Skeletal muscle tissue (tissue), 4 donors: Measurements from ENCODE around the gene PDE2A. TPM values are rescaled to one million over a fixed set of nuclear protein-coding genes. Genes with fewer than 3 reads are reported as not detected.
A peak's percentile ranks its signal among the peaks of the same experiment; 100 is the strongest.

Experiments used
- H3K27ac ChIP-seq: one replicate; pipeline ENCODE4 v1.7.0; 2013; ENCODE audit warnings: mild to moderate bottlenecking, low read depth, low read length, inconsistent platforms
- H3K27me3 ChIP-seq, 3 donors: one replicate each; pipeline ENCODE4 v1.7.0; 2013; ENCODE audit warnings: low read length in 3 of 3; ENCODE audit not compliant: control insufficient read depth in 3 of 3, insufficient read depth in 3 of 3
- H3K36me3 ChIP-seq, 3 donors: one replicate each; pipeline ENCODE4 v1.7.0; 2013; ENCODE audit warnings: low read length in 3 of 3; ENCODE audit not compliant: control insufficient read depth in 3 of 3, insufficient read depth in 3 of 3
- H3K4me1 ChIP-seq, 3 donors: one replicate each; pipeline ENCODE4 v1.7.0; 2013; ENCODE audit warnings: low read length in 3 of 3, mild to moderate bottlenecking in 3 of 3; ENCODE audit not compliant: control insufficient read depth in 3 of 3, insufficient read depth in 3 of 3
- H3K4me3 ChIP-seq, 3 donors: one replicate each; pipeline ENCODE4 v1.7.0; 2013; ENCODE audit warnings: low read length in 3 of 3
- H3K9ac ChIP-seq, 3 donors: one replicate each; pipeline ENCODE4 v1.7.0; 2013; ENCODE audit warnings: low read length in 3 of 3, mild to moderate bottlenecking in 3 of 3, moderate library complexity in 2 of 3, low read depth in 1 of 3
- H3K9me3 ChIP-seq, 3 donors: one replicate each; pipeline ENCODE4 v1.7.0; 2013; ENCODE audit warnings: low read length in 3 of 3; ENCODE audit not compliant: control insufficient read depth in 3 of 3
- total RNA-seq: library from RNA; depleted of rRNA; stranded (reverse); fragments of >200 nt; gene quantifications from one replicate; pipeline ENCODE4 v1.2.3, GENCODE V29; 2014
- donor health status: Osteomylitis.

Gene PDE2A
- total RNA-seq, 1 donor from 2014 or later = 12.0 TPM

GRCh38 chr11:72589802-72590761, 84.1 kb downstream of the PDE2A start:
- Histone ChIP-seq H3K4me1 (peaks cover 10 to 18% (median 14%) of the 10 kb centered on the region in 3 donors), H3K27me3 (peaks cover 27 to 63% (median 55%) of the 10 kb centered on the region in 3 donors)

GRCh38 chr11:72588421-72589410, 85.5 kb downstream of the PDE2A start:
- H3K27ac ChIP-seq = no peak overlapping the region
- H3K36me3 ChIP-seq = peaks cover 0 to 2% (median 0%) of the 10 kb centered on the region in 3 donors
- no peak overlapping the region for H3K9ac ChIP-seq
- H3K4me1 ChIP-seq = peaks cover 10 to 19% (median 16%) of the 10 kb centered on the region in 3 donors
- no peak overlapping the region for H3K4me3 ChIP-seq
- H3K9me3 ChIP-seq = no peaks in the 10 kb centered on the region
- H3K27me3 ChIP-seq = peaks cover 32 to 70% (median 64%) of the 10 kb centered on the region in 3 donors

More at GRCh38 chr11:72589802-72590761, 84.1 kb downstream of the PDE2A start:
- H3K9me3 ChIP-seq = no peaks in the 10 kb centered on the region
- H3K36me3 ChIP-seq = peaks cover 0 to 2% (median 0%) of the 10 kb centered on the region in 3 donors
- peak overlapping the region in 1 of 3 donors; percentile 13 for H3K4me3 ChIP-seq
- H3K9ac ChIP-seq = peak overlapping the region in 1 of 3 donors; percentile 45
- no peak overlapping the region for H3K27ac ChIP-seq

- Histone ChIP-seq H3K36me3 (peaks cover 0 to 2% (median 0%) of the 10 kb centered on the region in 3 donors), H3K27me3 (peaks cover 32 to 74% (median 64%) of the 10 kb centered on the region in 3 donors)
Observed at GRCh38 chr11:72587696-72588095, 86.5 kb downstream of the PDE2A start.

GRCh38 chr11:72586321-72587090, 87.7 kb downstream of the PDE2A start:
- peak overlapping the region in 1 of 3 donors; percentile 33 for H3K9ac ChIP-seq
- H3K36me3 ChIP-seq = peaks cover 0 to 3% (median 2%) of the 10 kb centered on the region in 3 donors
- no peaks in the 10 kb centered on the region for H3K9me3 ChIP-seq
- no peak overlapping the region for H3K4me3 ChIP-seq
- H3K27ac ChIP-seq = no peak overlapping the region
- peaks cover 22 to 67% (median 56%) of the 10 kb centered on the region in 3 donors for H3K27me3 ChIP-seq
- peaks cover 10 to 19% (median 16%) of the 10 kb centered on the region in 3 donors for H3K4me1 ChIP-seq

More at GRCh38 chr11:72587696-72588095, 86.5 kb downstream of the PDE2A start:
- no peak overlapping the region for H3K9ac ChIP-seq
- H3K9me3 ChIP-seq = no peaks in the 10 kb centered on the region
- H3K27ac ChIP-seq = no peak overlapping the region
- no peak overlapping the region for H3K4me3 ChIP-seq
- H3K4me1 ChIP-seq = peaks cover 10 to 19% (median 16%) of the 10 kb centered on the region in 3 donors

- Histone ChIP-seq H3K36me3 (peaks cover 0 to 6% (median 4%) of the 10 kb centered on the region in 3 donors), H3K27me3 (peaks cover 18 to 60% (median 49%) of the 10 kb centered on the region in 3 donors), H3K4me3 (no peak overlapping the region), H3K4me1 (peaks cover 10 to 19% (median 16%) of the 10 kb centered on the region in 3 donors), H3K9me3 (no peaks in the 10 kb centered on the region), H3K9ac (peak overlapping the region in 1 of 3 donors; percentile 33), H3K27ac (no peak overlapping the region)
Observed at GRCh38 chr11:72585762-72586311, 88.4 kb downstream of the PDE2A start.

- H3K27me3 ChIP-seq = peaks cover 16 to 52% (median 41%) of the 10 kb centered on the region in 3 donors
- H3K4me3 ChIP-seq = no peak overlapping the region
- H3K9ac ChIP-seq = no peak overlapping the region
- peaks cover 10 to 19% (median 11%) of the 10 kb centered on the region in 3 donors for H3K4me1 ChIP-seq
- no peaks in the 10 kb centered on the region for H3K9me3 ChIP-seq
- H3K27ac ChIP-seq = no peak overlapping the region
- peaks cover 0 to 10% (median 4%) of the 10 kb centered on the region in 3 donors for H3K36me3 ChIP-seq
Observed at GRCh38 chr11:72584939-72585597, 89.2 kb downstream of the PDE2A start.

- Histone ChIP-seq H3K9ac (no peak overlapping the region), H3K27me3 (peaks cover 10 to 46% (median 35%) of the 10 kb centered on the region in 3 donors), H3K9me3 (no peaks in the 10 kb centered on the region), H3K4me3 (no peak overlapping the region), H3K4me1 (peaks cover 5 to 19% (median 9%) of the 10 kb centered on the region in 3 donors), H3K36me3 (peaks cover 0 to 10% (median 4%) of the 10 kb centered on the region in 3 donors), H3K27ac (no peak overlapping the region)
Observed at GRCh38 chr11:72584293-72584938, 89.8 kb downstream of the PDE2A start.

- H3K9ac ChIP-seq = no peak overlapping the region
- H3K36me3 ChIP-seq = peaks cover 0 to 10% (median 4%) of the 10 kb centered on the region in 3 donors
- no peak overlapping the region for H3K27ac ChIP-seq
- peaks cover 8 to 40% (median 28%) of the 10 kb centered on the region in 3 donors for H3K27me3 ChIP-seq
- H3K4me1 ChIP-seq = peaks cover 5 to 18% (median 9%) of the 10 kb centered on the region in 3 donors
- no peak overlapping the region for H3K4me3 ChIP-seq
- no peaks in the 10 kb centered on the region for H3K9me3 ChIP-seq
Observed at GRCh38 chr11:72583616-72584292, 90.5 kb downstream of the PDE2A start.
